Duodenal mucosa (tissue), 2 donors: ENCODE measurements around the gene TIMM8B.
"Not testable (repeated sequence)": the region's sequence is repeated elsewhere in the genome, so short reads cannot be mapped to it uniquely, and the experiment has no call there.

Experiments
- H3K27ac ChIP-seq: one replicate; pipeline ENCODE4 v1.7.0; 2013; ENCODE audit warnings: low read depth, low read length
- H3K27me3 ChIP-seq, 2 donors: one replicate each; pipeline ENCODE4 v1.7.0; 2013; ENCODE audit warnings: low read length in 2 of 2, control low read depth in 1 of 2; ENCODE audit not compliant: insufficient read depth in 2 of 2, control insufficient read depth in 1 of 2
- H3K36me3 ChIP-seq, 2 donors: one replicate each; pipeline ENCODE4 v1.7.0; 2013; ENCODE audit warnings: low read length in 2 of 2, control low read depth in 1 of 2; ENCODE audit not compliant: insufficient read depth in 2 of 2, control insufficient read depth in 1 of 2
- H3K4me1 ChIP-seq, 2 donors: one replicate each; pipeline ENCODE4 v1.7.0; 2013; ENCODE audit warnings: low read length in 2 of 2, control low read depth in 1 of 2; ENCODE audit not compliant: insufficient read depth in 2 of 2, control insufficient read depth in 1 of 2
- H3K4me3 ChIP-seq, 2 donors: one replicate each; pipeline ENCODE4 v1.7.0; 2013; ENCODE audit warnings: low read length in 2 of 2, low read depth in 1 of 2
- H3K9ac ChIP-seq, 2 donors: one replicate each; pipeline ENCODE4 v1.7.0; 2013; ENCODE audit warnings: low read length in 2 of 2, low read depth in 1 of 2
- H3K9me3 ChIP-seq, 2 donors: one replicate each; pipeline ENCODE4 v1.7.0; 2013; ENCODE audit warnings: low read length in 2 of 2, control low read depth in 1 of 2; ENCODE audit not compliant: control insufficient read depth in 1 of 2

The TIMM8B gene

GRCh38 chr11:112046647-112047046 lies 39.9 kb downstream of the TIMM8B start:
- peaks cover 9 to 49% of the 10 kb centered on the region in 2 donors for H3K36me3 ChIP-seq
- H3K4me3 ChIP-seq, H3K27me3 ChIP-seq, H3K4me1 ChIP-seq, H3K9ac ChIP-seq, H3K9me3 ChIP-seq, H3K27ac ChIP-seq: not testable (repeated sequence)

- peaks cover 13 to 51% of the 10 kb centered on the region in 2 donors for H3K36me3 ChIP-seq
- no peaks in the 10 kb centered on the region for H3K27me3 ChIP-seq
- no peak overlapping the region for H3K4me3 ChIP-seq
- H3K9ac ChIP-seq: no peak overlapping the region
- no peaks in the 10 kb centered on the region for H3K4me1 ChIP-seq
- no peaks in the 10 kb centered on the region for H3K9me3 ChIP-seq
- H3K27ac ChIP-seq: no peak overlapping the region
Observed at GRCh38 chr11:112044961-112045360, 41.6 kb downstream of the TIMM8B start.

- no peak overlapping the region for H3K9ac ChIP-seq
- H3K27me3 ChIP-seq: no peaks in the 10 kb centered on the region
- H3K9me3 ChIP-seq: no peaks in the 10 kb centered on the region
- H3K4me3 ChIP-seq: no peak overlapping the region
- no peak overlapping the region for H3K27ac ChIP-seq
- no peaks in the 10 kb centered on the region for H3K4me1 ChIP-seq
- H3K36me3 ChIP-seq: peaks cover 20 to 63% of the 10 kb centered on the region in 2 donors
Observed at GRCh38 chr11:112042961-112043304, 43.6 kb downstream of the TIMM8B start.

GRCh38 chr11:112042161-112042960 lies 44.2 kb downstream of the TIMM8B start:
- Histone ChIP-seq H3K4me3 (no peak overlapping the region), H3K36me3 (peaks cover 22 to 68% of the 10 kb centered on the region in 2 donors), H3K9me3 (no peaks in the 10 kb centered on the region), H3K9ac (no peak overlapping the region), H3K27ac (no peak overlapping the region), H3K27me3 (no peaks in the 10 kb centered on the region), H3K4me1 (no peaks in the 10 kb centered on the region)

- Histone ChIP-seq H3K36me3 (peaks cover 28 to 67% of the 10 kb centered on the region in 2 donors), H3K9ac (no peak overlapping the region), H3K27ac (no peak overlapping the region), H3K27me3 (no peaks in the 10 kb centered on the region), H3K9me3 (no peaks in the 10 kb centered on the region), H3K4me3 (no peak overlapping the region), H3K4me1 (no peaks in the 10 kb centered on the region)
Observed at GRCh38 chr11:112037527-112037926, 49.0 kb downstream of the TIMM8B start.
